Renal cortex interstitium (tissue), 11 donors: ENCODE measurements around the gene ABCB6. TPM values are rescaled to one million over a fixed set of nuclear protein-coding genes. Genes with fewer than 3 reads are reported as not detected.

ENCODE experiments used
- DNase-seq, 11 donors: peaks; one replicate each; pipeline ENCODE4 v3.0.0-alpha.2; 2013; ENCODE audit warnings: low read depth in 9 of 11, low spot score in 4 of 11; ENCODE audit errors: extremely low read depth in 1 of 11
- polyA plus RNA-seq, 3 donors: library from polyadenylated mRNA; unstranded; fragments of 120-200 nt; gene quantifications; one replicate each; pipeline ENCODE4 v1.2.1, GENCODE V29; 2013; ENCODE audit not compliant: insufficient read length in 3 of 3

The ABCB6 gene
- polyA plus RNA-seq, 3 donors, result 42.1 to 50.2 (median 44.7) TPM

- peak in 10 of 11 donors; percentile 82 to 91 (median 85) for DNase-seq
Observed at GRCh38 chr2:219160186-219161017, 58.4 kb downstream of the ABCB6 start, which contains the start of gene NHEJ1. Gene NHEJ1 (minus strand): TSS chr2:219160815. CDS start chr2:219158362, 2,453 bp downstream.

Other genes with a start within 250 kb of the ABCB6 start
- under 1 TPM in 2 of 3 donors, not detected in 1; 0.14 TPM for gene FEV, start 233.8 kb downstream of the ABCB6 start, polyA plus RNA-seq
- not detected for gene CRYBA2, start 225.5 kb downstream of the ABCB6 start, polyA plus RNA-seq
- under 1 TPM; 0.11 to 0.37 (median 0.36) TPM for gene CFAP65, start 177.4 kb downstream of the ABCB6 start, polyA plus RNA-seq
- gene IHH, start 158.0 kb downstream of the ABCB6 start, polyA plus RNA-seq, result 1 to 10 TPM; 1.3 to 2.8 (median 2.0) TPM
- 10 to 100 TPM; 16.7 to 21.4 (median 17.0) TPM for gene NHEJ1, start 58.1 kb downstream of the ABCB6 start, polyA plus RNA-seq
- 10 to 100 TPM; 17.6 to 35.0 (median 22.7) TPM for gene SLC23A3, start 48.9 kb downstream of the ABCB6 start, polyA plus RNA-seq
- 10 to 100 TPM; 61.4 to 71.9 (median 68.9) TPM for gene CNPPD1, start 42.0 kb downstream of the ABCB6 start, polyA plus RNA-seq
- gene RETREG2, start 40.7 kb downstream of the ABCB6 start, polyA plus RNA-seq, result 100 to 1,000 TPM; 111 to 116 (median 116) TPM
- 10 to 100 TPM; 36.1 to 50.4 (median 43.0) TPM for gene ZFAND2B, start 12.2 kb downstream of the ABCB6 start, polyA plus RNA-seq
- gene ATG9A, start 10.7 kb upstream of the ABCB6 start, polyA plus RNA-seq, result 10 to 100 TPM; 43.7 to 48.2 (median 48.0) TPM
- gene ANKZF1, start 10.8 kb upstream of the ABCB6 start, polyA plus RNA-seq, result 10 to 100 TPM; 51.6 to 94.0 (median 62.8) TPM
- 10 to 100 TPM; 24.1 to 27.6 (median 24.4) TPM for gene GLB1L, start 26.5 kb upstream of the ABCB6 start, polyA plus RNA-seq
- gene STK16, start 26.5 kb upstream of the ABCB6 start, polyA plus RNA-seq, result 10 to 100 TPM; 37.3 to 38.3 (median 38.1) TPM
- gene TUBA4B, start 34.3 kb upstream of the ABCB6 start, polyA plus RNA-seq, result 1 to 10 TPM in 1 of 3 donors, under 1 TPM in 2; 0.79 to 1.0 (median 0.93) TPM
- gene TUBA4A, start 35.0 kb upstream of the ABCB6 start, polyA plus RNA-seq, result 100 to 1,000 TPM in 1 of 3 donors, 10 to 100 TPM in 2; 27.7 to 111 (median 37.9) TPM
- gene DNAJB2, start 60.4 kb upstream of the ABCB6 start, polyA plus RNA-seq, result 10 to 100 TPM; 64.9 to 83.6 (median 72.3) TPM
- under 1 TPM in 2 of 3 donors, not detected in 1; 0.16 to 0.65 TPM for gene PTPRN, start 90.4 kb upstream of the ABCB6 start, polyA plus RNA-seq
- gene RESP18, start 113.8 kb upstream of the ABCB6 start, polyA plus RNA-seq, result not detected
- 10 to 100 TPM; 53.6 to 73.9 (median 65.7) TPM for gene DNPEP, start 169.0 kb upstream of the ABCB6 start, polyA plus RNA-seq
- gene DES, start 199.4 kb upstream of the ABCB6 start, polyA plus RNA-seq, result 1 to 10 TPM; 6.1 to 7.0 (median 6.5) TPM
- 10 to 100 TPM in 2 of 3 donors, 1 to 10 TPM in 1; 9.2 to 16.8 (median 12.7) TPM for gene SPEG, start 215.9 kb upstream of the ABCB6 start, polyA plus RNA-seq